ENCODE measurements around the gene PSORS1C2. TPM values are rescaled to one million over a fixed set of nuclear protein-coding genes. Genes with fewer than 3 reads are reported as not detected.

Gene PSORS1C2
- total and polyA plus RNA-seq, 2 donors (not counting 3 experiments of a cell fraction or from before 2014, with no cell fraction given): not detected

DNA sequence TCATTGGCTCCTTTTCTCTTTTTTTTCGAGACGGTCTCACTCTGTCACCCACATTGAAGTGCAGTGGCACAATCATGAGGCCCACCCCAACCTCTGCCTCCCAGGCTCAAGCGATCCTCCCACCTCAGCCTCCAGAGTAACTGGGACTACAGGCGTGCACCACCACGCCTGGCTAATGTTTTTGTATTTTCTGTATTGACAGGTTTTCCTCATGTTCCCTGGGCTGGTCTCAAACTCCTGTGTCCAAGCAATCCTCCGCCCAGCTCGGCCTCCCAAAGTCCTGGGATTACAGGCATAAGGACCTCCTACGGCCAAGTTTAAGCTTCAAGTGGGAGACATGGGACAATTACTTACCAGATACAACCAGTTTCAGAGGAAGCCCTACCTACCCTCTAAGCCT lies 41.0 kb upstream of the PSORS1C2 start:
- TF ChIP-seq MYC (IDR thresholded peaks at IDR 0.05; ENCODE audit: low read depth, low read length) (no peak), JUN (IDR thresholded peaks at IDR 0.05; ENCODE audit: borderline replicate concordance, insufficient read depth, insufficient read length, low read depth) (no peak), POLR2A (IDR thresholded peaks at IDR 0.05; ENCODE audit: low read depth, low read length) (no peak), GATA2 (IDR thresholded peaks at IDR 0.05; ENCODE audit: insufficient read depth, insufficient read length, low read depth, low read length) (no peak), FOS (IDR thresholded peaks at IDR 0.05; ENCODE audit: borderline replicate concordance, insufficient read depth, low read length) (no peak), CTCF (IDR thresholded peaks at IDR 0.05; ENCODE audit: extremely low read depth in 1 of 2, insufficient read depth in 1 of 2, low read depth in 1 of 2, low read length in 2 of 2) (no peak), EZH2 (IDR thresholded peaks at IDR 0.05; ENCODE audit: borderline replicate concordance, low read depth, low read length, severe bottlenecking) (no peak), POLR2AphosphoS5 (IDR thresholded peaks at IDR 0.05; ENCODE audit: insufficient read depth, low read depth, low read length) (no peak)
- TF ChIP-seq, protein P1, sequence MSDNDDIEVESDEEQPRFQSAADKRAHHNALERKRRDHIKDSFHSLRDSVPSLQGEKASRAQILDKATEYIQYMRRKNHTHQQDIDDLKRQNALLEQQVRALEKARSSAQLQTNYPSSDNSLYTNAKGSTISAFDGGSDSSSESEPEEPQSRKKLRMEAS (IDR thresholded peaks at IDR 0.05; ENCODE audit: insufficient read depth, insufficient read length): no peak
- ChIA-PET CTCF (interaction anchor here (2.9 kb wide), 1 partner anchor 13 kb away, joined by 12 read pairs; no protein-coding TSS in a partner anchor), POLR2A (no interaction called here)
- Histone ChIP-seq H3K36me3 (ENCODE audit: control insufficient read depth in 2 of 2, extremely low read depth in 1 of 2, insufficient read depth in 2 of 2, low read length in 2 of 2) (no peaks in the 10 kb centered on the region), H3K4me1 (ENCODE audit: control insufficient read depth, extremely low read depth, insufficient read depth, low read length) (peaks cover 6% of the 10 kb centered on the region), H3K4me3 (replicated peaks in 1 of 3; ENCODE audit: insufficient read depth in 1 of 3, low read depth in 1 of 3, low read length in 3 of 3) (peak overlapping the region in 2 of 3 experiments; percentile 12 to 53), H3K9me3 (replicated peaks; ENCODE audit: control insufficient read depth, insufficient read depth, low read length) (no peaks in the 10 kb centered on the region), H2AFZ (ENCODE audit: low read depth, low read length) (no peak overlapping the region), H3K9ac (replicated peaks; ENCODE audit: extremely low read depth, insufficient read depth, low read length) (no peak overlapping the region), H4K20me1 (replicated peaks; ENCODE audit: control insufficient read depth, extremely low read depth, insufficient read depth, low read length) (no peaks in the 10 kb centered on the region), H3K4me2 (ENCODE audit: insufficient read depth, low read length) (peak overlapping the region; percentile 5), H3K79me2 (ENCODE audit: control insufficient read depth, insufficient read depth, low read length) (no peaks in the 10 kb centered on the region), H3K27me3 (ENCODE audit: control insufficient read depth in 2 of 2, insufficient read depth in 2 of 2, low read length in 2 of 2) (no peaks in the 10 kb centered on the region), H3K27ac (ENCODE audit: insufficient read depth, low read depth, low read length) (no peak overlapping the region), H3K9me1 (replicated peaks; ENCODE audit: control insufficient read depth, extremely low read depth, insufficient read depth, low read length) (no peaks in the 10 kb centered on the region)
- FAIRE-seq (no peak), DNase-seq (ENCODE audit: low read depth, low spot score) (no peak)
- intact Hi-C loops (cut with micrococcal nuclease) (loop anchor here (1.0 kb wide), 1 partner anchor 22 kb away; the partner anchor contains the start of gene TCF19), dilution Hi-C loops (cut with MboI; ENCODE audit: extremely low pct_ligation_motif_present, low sequenced_read_pairs) (no loop called here)
- no TSS peak for BruUV-seq (replicated peaks)
